ENCODE data around the gene KCTD21.

Gene KCTD21

GRCh38 chr11:78216571-78217287 lies 28.3 kb upstream of the KCTD21 start:
- Histone ChIP-seq H3K4me1 (ENCODE audit: control insufficient read depth, insufficient read depth, low read length) (peaks cover 5% of the 10 kb centered on the region), H3K36me3 (ENCODE audit: insufficient read depth, low read length) (peaks cover 31% of the 10 kb centered on the region), H3K9ac (ENCODE audit: low read depth, low read length) (no peak overlapping the region), H3K9me3 (replicated peaks; ENCODE audit: low read length) (no peaks in the 10 kb centered on the region), H3K27me3 (ENCODE audit: control insufficient read depth, insufficient read depth, low read length) (no peaks in the 10 kb centered on the region), H3K4me2 (ENCODE audit: low read length) (no peak overlapping the region), H3K4me3 (ENCODE audit: low read length) (no peak overlapping the region)

GRCh38 chr11:78216021-78216420 lies 27.6 kb upstream of the KCTD21 start:
- peaks cover 5% of the 10 kb centered on the region for H3K4me1 ChIP-seq (ENCODE audit: control insufficient read depth, insufficient read depth, low read length)
- no peaks in the 10 kb centered on the region for H3K27me3 ChIP-seq (ENCODE audit: control insufficient read depth, insufficient read depth, low read length)
- no peak overlapping the region for H3K4me3 ChIP-seq (ENCODE audit: low read length)
- H3K9me3 ChIP-seq (replicated peaks; ENCODE audit: low read length): no peaks in the 10 kb centered on the region
- peaks cover 37% of the 10 kb centered on the region for H3K36me3 ChIP-seq (ENCODE audit: insufficient read depth, low read length)
- no peak overlapping the region for H3K4me2 ChIP-seq (ENCODE audit: low read length)
- no peak overlapping the region for H3K9ac ChIP-seq (ENCODE audit: low read depth, low read length)

- Histone ChIP-seq H3K4me1 (ENCODE audit: control insufficient read depth, insufficient read depth, low read length) (peaks cover 5% of the 10 kb centered on the region), H3K9me3 (replicated peaks; ENCODE audit: low read length) (no peaks in the 10 kb centered on the region), H3K27me3 (ENCODE audit: control insufficient read depth, insufficient read depth, low read length) (no peaks in the 10 kb centered on the region), H3K9ac (ENCODE audit: low read depth, low read length) (no peak overlapping the region), H3K36me3 (ENCODE audit: insufficient read depth, low read length) (peaks cover 41% of the 10 kb centered on the region), H3K4me2 (ENCODE audit: low read length) (no peak overlapping the region), H3K4me3 (ENCODE audit: low read length) (no peak overlapping the region)
Observed at GRCh38 chr11:78214331-78215194, 26.1 kb upstream of the KCTD21 start.

GRCh38 chr11:78213526-78214330 lies 25.3 kb upstream of the KCTD21 start:
- Histone ChIP-seq H3K4me3 (ENCODE audit: low read length) (no peak overlapping the region), H3K4me1 (ENCODE audit: control insufficient read depth, insufficient read depth, low read length) (peaks cover 5% of the 10 kb centered on the region), H3K27me3 (ENCODE audit: control insufficient read depth, insufficient read depth, low read length) (no peaks in the 10 kb centered on the region), H3K9ac (ENCODE audit: low read depth, low read length) (no peak overlapping the region), H3K9me3 (replicated peaks; ENCODE audit: low read length) (no peaks in the 10 kb centered on the region), H3K4me2 (ENCODE audit: low read length) (no peak overlapping the region), H3K36me3 (ENCODE audit: insufficient read depth, low read length) (peaks cover 42% of the 10 kb centered on the region)

- peaks cover 9% of the 10 kb centered on the region for H3K4me1 ChIP-seq (ENCODE audit: control insufficient read depth, insufficient read depth, low read length)
- no peaks in the 10 kb centered on the region for H3K9me3 ChIP-seq (replicated peaks; ENCODE audit: low read length)
- peaks cover 50% of the 10 kb centered on the region for H3K36me3 ChIP-seq (ENCODE audit: insufficient read depth, low read length)
- no peak overlapping the region for H3K4me3 ChIP-seq (ENCODE audit: low read length)
- no peak overlapping the region for H3K4me2 ChIP-seq (ENCODE audit: low read length)
- H3K27me3 ChIP-seq (ENCODE audit: control insufficient read depth, insufficient read depth, low read length): no peaks in the 10 kb centered on the region
- H3K9ac ChIP-seq (ENCODE audit: low read depth, low read length): no peak overlapping the region
Observed at GRCh38 chr11:78212586-78213371, 24.4 kb upstream of the KCTD21 start.

- H3K4me2 ChIP-seq (ENCODE audit: low read length): no peak overlapping the region
- H3K4me3 ChIP-seq (ENCODE audit: low read length): no peak overlapping the region
- H3K9me3 ChIP-seq (replicated peaks; ENCODE audit: low read length): no peaks in the 10 kb centered on the region
- no peak overlapping the region for H3K9ac ChIP-seq (ENCODE audit: low read depth, low read length)
- H3K27me3 ChIP-seq (ENCODE audit: control insufficient read depth, insufficient read depth, low read length): no peaks in the 10 kb centered on the region
- peaks cover 56% of the 10 kb centered on the region for H3K36me3 ChIP-seq (ENCODE audit: insufficient read depth, low read length)
- H3K4me1 ChIP-seq (ENCODE audit: control insufficient read depth, insufficient read depth, low read length): peaks cover 9% of the 10 kb centered on the region
Observed at GRCh38 chr11:78211565-78211964, 23.1 kb upstream of the KCTD21 start.

GRCh38 chr11:78210000-78210608 lies 21.7 kb upstream of the KCTD21 start:
- Histone ChIP-seq H3K4me3 (ENCODE audit: low read length) (no peak overlapping the region), H3K36me3 (ENCODE audit: insufficient read depth, low read length) (peaks cover 49% of the 10 kb centered on the region), H3K9ac (ENCODE audit: low read depth, low read length) (no peak overlapping the region)

GRCh38 chr11:78209478-78209877 lies 21.1 kb upstream of the KCTD21 start:
- Histone ChIP-seq H3K4me3 (ENCODE audit: low read length) (no peak overlapping the region), H3K4me2 (ENCODE audit: low read length) (no peak overlapping the region), H3K9ac (ENCODE audit: low read depth, low read length) (no peak overlapping the region), H3K4me1 (ENCODE audit: control insufficient read depth, insufficient read depth, low read length) (peaks cover 9% of the 10 kb centered on the region), H3K9me3 (replicated peaks; ENCODE audit: low read length) (no peaks in the 10 kb centered on the region), H3K36me3 (ENCODE audit: insufficient read depth, low read length) (peaks cover 44% of the 10 kb centered on the region), H3K27me3 (ENCODE audit: control insufficient read depth, insufficient read depth, low read length) (no peaks in the 10 kb centered on the region)

More at GRCh38 chr11:78210000-78210608, 21.7 kb upstream of the KCTD21 start:
- Histone ChIP-seq H3K4me1 (ENCODE audit: control insufficient read depth, insufficient read depth, low read length) (peaks cover 9% of the 10 kb centered on the region), H3K27me3 (ENCODE audit: control insufficient read depth, insufficient read depth, low read length) (no peaks in the 10 kb centered on the region), H3K9me3 (replicated peaks; ENCODE audit: low read length) (no peaks in the 10 kb centered on the region), H3K4me2 (ENCODE audit: low read length) (no peak overlapping the region)

GRCh38 chr11:78208257-78209165 lies 20.1 kb upstream of the KCTD21 start:
- no peak overlapping the region for H3K9ac ChIP-seq (ENCODE audit: low read depth, low read length)
- H3K9me3 ChIP-seq (replicated peaks; ENCODE audit: low read length): no peaks in the 10 kb centered on the region
- peaks cover 9% of the 10 kb centered on the region for H3K4me1 ChIP-seq (ENCODE audit: control insufficient read depth, insufficient read depth, low read length)
- no peak overlapping the region for H3K4me2 ChIP-seq (ENCODE audit: low read length)
- H3K4me3 ChIP-seq (ENCODE audit: low read length): no peak overlapping the region
- no peaks in the 10 kb centered on the region for H3K27me3 ChIP-seq (ENCODE audit: control insufficient read depth, insufficient read depth, low read length)
- peaks cover 44% of the 10 kb centered on the region for H3K36me3 ChIP-seq (ENCODE audit: insufficient read depth, low read length)

Data from skeletal muscle satellite cell (primary cell).